ENCODE results near the gene PCDH1.
A peak's percentile ranks its signal among the peaks of the same experiment; 100 is the strongest.

PCDH1 gene

DNA sequence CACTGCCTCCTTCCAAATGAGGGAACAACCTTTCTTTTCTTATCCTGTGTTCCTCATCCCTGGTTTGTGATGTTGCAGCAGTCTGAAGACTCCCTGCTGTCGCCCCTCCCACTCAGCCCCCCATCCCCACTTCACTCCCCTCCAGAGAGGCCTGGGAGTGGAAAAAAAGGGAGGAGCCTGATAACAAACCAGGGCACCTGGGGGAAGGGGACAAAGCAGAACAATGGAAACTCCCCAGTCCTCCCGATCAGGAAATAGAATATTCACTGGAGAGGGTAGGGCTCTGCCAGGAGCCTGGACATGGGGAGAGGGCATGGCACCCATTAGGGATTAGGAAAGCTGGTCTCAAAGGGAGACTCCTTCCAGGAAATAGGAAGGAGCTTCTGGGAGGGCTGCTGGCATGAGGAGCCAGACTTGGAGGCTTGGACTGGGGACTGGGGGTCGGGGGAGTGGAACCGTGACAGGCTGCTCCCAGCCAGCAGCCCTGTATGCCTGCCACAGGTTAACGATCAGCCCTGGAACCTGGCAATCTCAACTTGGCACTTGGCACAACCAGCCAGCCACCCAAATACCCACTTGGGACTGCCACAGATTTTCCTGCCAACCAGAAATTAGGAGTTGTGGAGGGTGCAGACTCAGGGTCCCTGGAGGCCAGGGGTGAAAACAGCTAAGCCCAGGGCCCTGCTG lies 20.0 kb downstream of the PCDH1 start (continued):
- TF ChIP-seq ZNF565 (CRISPR knock-in tag; conservative IDR thresholded peaks at IDR 0.05; ENCODE audit: low read depth), result no peak
- TF ChIP-seq ZNF8 (CRISPR knock-in tag; IDR thresholded peaks at IDR 0.05), result no peak

GRCh38 chr5:141857226-141857625 lies 21.0 kb downstream of the PCDH1 start:
- TF ChIP-seq, protein P1, sequence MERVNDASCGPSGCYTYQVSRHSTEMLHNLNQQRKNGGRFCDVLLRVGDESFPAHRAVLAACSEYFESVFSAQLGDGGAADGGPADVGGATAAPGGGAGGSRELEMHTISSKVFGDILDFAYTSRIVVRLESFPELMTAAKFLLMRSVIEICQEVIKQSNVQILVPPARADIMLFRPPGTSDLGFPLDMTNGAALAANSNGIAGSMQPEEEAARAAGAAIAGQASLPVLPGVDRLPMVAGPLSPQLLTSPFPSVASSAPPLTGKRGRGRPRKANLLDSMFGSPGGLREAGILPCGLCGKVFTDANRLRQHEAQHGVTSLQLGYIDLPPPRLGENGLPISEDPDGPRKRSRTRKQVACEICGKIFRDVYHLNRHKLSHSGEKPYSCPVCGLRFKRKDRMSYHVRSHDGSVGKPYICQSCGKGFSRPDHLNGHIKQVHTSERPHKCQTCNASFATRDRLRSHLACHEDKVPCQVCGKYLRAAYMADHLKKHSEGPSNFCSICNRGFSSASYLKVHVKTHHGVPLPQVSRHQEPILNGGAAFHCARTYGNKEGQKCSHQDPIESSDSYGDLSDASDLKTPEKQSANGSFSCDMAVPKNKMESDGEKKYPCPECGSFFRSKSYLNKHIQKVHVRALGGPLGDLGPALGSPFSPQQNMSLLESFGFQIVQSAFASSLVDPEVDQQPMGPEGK (CRISPR knock-in tag; IDR thresholded peaks at IDR 0.05; ENCODE audit: borderline replicate concordance), result no peak
- TF ChIP-seq SNAI2 (CRISPR knock-in tag; IDR thresholded peaks at IDR 0.05) (no peak), ARNTL (CRISPR knock-in tag; IDR thresholded peaks at IDR 0.05; ENCODE audit: borderline replicate concordance, low read depth) (no peak), ZC3H10 (CRISPR knock-in tag; IDR thresholded peaks at IDR 0.05) (no peak), CSDC2 (CRISPR knock-in tag; IDR thresholded peaks at IDR 0.05) (no peak), TCF4 (CRISPR knock-in tag; IDR thresholded peaks at IDR 0.05; ENCODE audit: borderline replicate concordance) (no peak), PPARA (CRISPR knock-in tag; IDR thresholded peaks at IDR 0.05; ENCODE audit: borderline replicate concordance) (no peak), ISL1 (CRISPR knock-in tag; IDR thresholded peaks at IDR 0.05) (no peak), ZNF70 (CRISPR knock-in tag; IDR thresholded peaks at IDR 0.05) (no peak), OSR1 (CRISPR knock-in tag; IDR thresholded peaks at IDR 0.05) (no peak), POU6F1 (CRISPR knock-in tag; IDR thresholded peaks at IDR 0.05; ENCODE audit: borderline replicate concordance, low read depth) (no peak), GLIS3 (CRISPR knock-in tag; IDR thresholded peaks at IDR 0.05) (no peak), TOX (CRISPR knock-in tag; IDR thresholded peaks at IDR 0.05; ENCODE audit: borderline replicate concordance) (no peak), ZFP3 (CRISPR knock-in tag; IDR thresholded peaks at IDR 0.05) (no peak), ZNF8 (CRISPR knock-in tag; IDR thresholded peaks at IDR 0.05) (no peak), ZNF565 (CRISPR knock-in tag; conservative IDR thresholded peaks at IDR 0.05; ENCODE audit: low read depth) (no peak), BACH2 (CRISPR knock-in tag; IDR thresholded peaks at IDR 0.05; ENCODE audit: borderline replicate concordance) (no peak), ZFP30 (CRISPR knock-in tag; IDR thresholded peaks at IDR 0.05) (no peak), ESRRG (CRISPR knock-in tag; IDR thresholded peaks at IDR 0.05) (no peak)
- TF ChIP-seq, protein P2, sequence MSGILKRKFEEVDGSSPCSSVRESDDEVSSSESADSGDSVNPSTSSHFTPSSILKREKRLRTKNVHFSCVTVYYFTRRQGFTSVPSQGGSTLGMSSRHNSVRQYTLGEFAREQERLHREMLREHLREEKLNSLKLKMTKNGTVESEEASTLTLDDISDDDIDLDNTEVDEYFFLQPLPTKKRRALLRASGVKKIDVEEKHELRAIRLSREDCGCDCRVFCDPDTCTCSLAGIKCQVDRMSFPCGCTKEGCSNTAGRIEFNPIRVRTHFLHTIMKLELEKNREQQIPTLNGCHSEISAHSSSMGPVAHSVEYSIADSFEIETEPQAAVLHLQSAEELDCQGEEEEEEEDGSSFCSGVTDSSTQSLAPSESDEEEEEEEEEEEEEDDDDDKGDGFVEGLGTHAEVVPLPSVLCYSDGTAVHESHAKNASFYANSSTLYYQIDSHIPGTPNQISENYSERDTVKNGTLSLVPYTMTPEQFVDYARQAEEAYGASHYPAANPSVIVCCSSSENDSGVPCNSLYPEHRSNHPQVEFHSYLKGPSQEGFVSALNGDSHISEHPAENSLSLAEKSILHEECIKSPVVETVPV (CRISPR knock-in tag; IDR thresholded peaks at IDR 0.05), result no peak
- ATAC-seq, result no peak

- TF ChIP-seq ESRRG (CRISPR knock-in tag; IDR thresholded peaks at IDR 0.05), result no peak
- no peak for TF ChIP-seq ZNF565 (CRISPR knock-in tag; conservative IDR thresholded peaks at IDR 0.05; ENCODE audit: low read depth)
- TF ChIP-seq CSDC2 (CRISPR knock-in tag; IDR thresholded peaks at IDR 0.05), result no peak
- no peak for TF ChIP-seq OSR1 (CRISPR knock-in tag; IDR thresholded peaks at IDR 0.05)
- no peak for TF ChIP-seq BACH2 (CRISPR knock-in tag; IDR thresholded peaks at IDR 0.05; ENCODE audit: borderline replicate concordance)
- ATAC-seq, result no peak
Observed at GRCh38 chr5:141856037-141856790, 22.0 kb downstream of the PCDH1 start.

DNA sequence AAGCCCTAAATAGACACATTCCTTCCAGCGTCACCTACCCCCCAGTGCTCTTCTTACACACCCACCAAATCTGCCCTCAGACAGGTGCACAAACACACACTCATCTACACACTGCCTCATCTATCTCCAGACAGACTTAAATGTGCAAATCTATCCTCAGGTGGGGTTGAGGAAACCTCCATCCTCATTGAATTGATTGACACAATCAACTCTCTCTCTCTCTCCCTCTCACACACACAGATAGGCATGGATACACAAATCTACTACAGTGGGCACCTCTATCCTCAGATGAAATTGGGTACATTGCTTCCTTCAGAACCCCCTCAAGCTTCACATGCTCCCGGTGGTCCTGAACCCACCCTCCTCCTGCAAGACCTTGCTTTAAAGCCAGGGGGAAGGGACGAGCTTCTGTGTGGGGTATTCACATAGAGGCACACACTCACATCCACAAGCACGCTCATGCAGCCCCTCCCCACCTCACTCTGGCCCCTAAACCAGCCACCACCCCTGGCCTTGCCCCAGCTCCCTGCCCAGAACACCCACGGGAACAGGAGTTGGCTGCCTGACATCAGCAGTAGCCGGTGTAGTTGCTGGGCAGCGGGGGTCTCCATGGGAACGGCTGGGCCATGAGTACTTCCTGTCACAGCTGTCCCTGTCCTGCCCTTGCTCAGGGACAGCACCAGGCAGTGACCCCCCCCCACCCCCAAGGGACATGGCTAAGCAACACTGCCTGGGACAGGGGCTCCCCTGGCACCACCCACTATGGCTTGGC lies 22.8 kb downstream of the PCDH1 start:
- TF ChIP-seq ZFP30 (CRISPR knock-in tag; IDR thresholded peaks at IDR 0.05) (no peak), ARNTL (CRISPR knock-in tag; IDR thresholded peaks at IDR 0.05; ENCODE audit: borderline replicate concordance, low read depth) (no peak), CSDC2 (CRISPR knock-in tag; IDR thresholded peaks at IDR 0.05) (no peak), TCF4 (CRISPR knock-in tag; IDR thresholded peaks at IDR 0.05; ENCODE audit: borderline replicate concordance) (no peak), TOX (CRISPR knock-in tag; IDR thresholded peaks at IDR 0.05; ENCODE audit: borderline replicate concordance) (no peak), PPARA (CRISPR knock-in tag; IDR thresholded peaks at IDR 0.05; ENCODE audit: borderline replicate concordance) (no peak), ZC3H10 (CRISPR knock-in tag; IDR thresholded peaks at IDR 0.05) (no peak), ZNF8 (CRISPR knock-in tag; IDR thresholded peaks at IDR 0.05) (no peak), OSR1 (CRISPR knock-in tag; IDR thresholded peaks at IDR 0.05) (no peak), SNAI2 (CRISPR knock-in tag; IDR thresholded peaks at IDR 0.05) (no peak), ISL1 (CRISPR knock-in tag; IDR thresholded peaks at IDR 0.05) (no peak)
- TF ChIP-seq, protein P3, sequence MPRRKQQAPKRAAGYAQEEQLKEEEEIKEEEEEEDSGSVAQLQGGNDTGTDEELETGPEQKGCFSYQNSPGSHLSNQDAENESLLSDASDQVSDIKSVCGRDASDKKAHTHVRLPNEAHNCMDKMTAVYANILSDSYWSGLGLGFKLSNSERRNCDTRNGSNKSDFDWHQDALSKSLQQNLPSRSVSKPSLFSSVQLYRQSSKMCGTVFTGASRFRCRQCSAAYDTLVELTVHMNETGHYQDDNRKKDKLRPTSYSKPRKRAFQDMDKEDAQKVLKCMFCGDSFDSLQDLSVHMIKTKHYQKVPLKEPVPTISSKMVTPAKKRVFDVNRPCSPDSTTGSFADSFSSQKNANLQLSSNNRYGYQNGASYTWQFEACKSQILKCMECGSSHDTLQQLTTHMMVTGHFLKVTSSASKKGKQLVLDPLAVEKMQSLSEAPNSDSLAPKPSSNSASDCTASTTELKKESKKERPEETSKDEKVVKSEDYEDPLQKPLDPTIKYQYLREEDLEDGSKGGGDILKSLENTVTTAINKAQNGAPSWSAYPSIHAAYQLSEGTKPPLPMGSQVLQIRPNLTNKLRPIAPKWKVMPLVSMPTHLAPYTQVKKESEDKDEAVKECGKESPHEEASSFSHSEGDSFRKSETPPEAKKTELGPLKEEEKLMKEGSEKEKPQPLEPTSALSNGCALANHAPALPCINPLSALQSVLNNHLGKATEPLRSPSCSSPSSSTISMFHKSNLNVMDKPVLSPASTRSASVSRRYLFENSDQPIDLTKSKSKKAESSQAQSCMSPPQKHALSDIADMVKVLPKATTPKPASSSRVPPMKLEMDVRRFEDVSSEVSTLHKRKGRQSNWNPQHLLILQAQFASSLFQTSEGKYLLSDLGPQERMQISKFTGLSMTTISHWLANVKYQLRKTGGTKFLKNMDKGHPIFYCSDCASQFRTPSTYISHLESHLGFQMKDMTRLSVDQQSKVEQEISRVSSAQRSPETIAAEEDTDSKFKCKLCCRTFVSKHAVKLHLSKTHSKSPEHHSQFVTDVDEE (CRISPR knock-in tag; IDR thresholded peaks at IDR 0.05), result no peak
- peak; percentile 53; the same call in 2 of the 3 replicates for ATAC-seq

All from SK-N-SH treated with all-trans-retinoic acid at 6 μM for 48 hours (cell line).